CD4-positive, alpha-beta T cell (primary cell): ENCODE measurements around the gene SEMA5A. TPM values are rescaled to one million over a fixed set of nuclear protein-coding genes. Genes with fewer than 3 reads are reported as not detected.

Experiments
- ATAC-seq: fragments of 200-7000 bp; cut with Tn5 transposase; one replicate; pipeline ENCODE4 v1.10.0; 2022; ENCODE audit warnings: mild to moderate bottlenecking; ENCODE audit not compliant: poor library complexity
- CTCF ChIA-PET: fragments of 350-600 bp; sonication (Branson Sonifier 250); formaldehyde crosslinking; loops from one replicate; lab custom pipeline; 2021; ENCODE audit warnings: antibody characterized with exemption, inconsistent platforms; lab: Charles Lee
- POLR2A ChIA-PET: fragments of 350-600 bp; sonication (Branson Sonifier 250); formaldehyde crosslinking; loops from one replicate; lab custom pipeline; 2021; ENCODE audit warnings: antibody characterized with exemption, inconsistent platforms; lab: Charles Lee
- DNase-seq, 14 experiments: peaks; one replicate each; pipeline ENCODE4 v3.0.0-alpha.2; 2013 to 2020; ENCODE audit warnings: mixed read lengths in 2 of 14
- H3K27ac ChIP-seq, 2 donors: one replicate each; pipeline versions ENCODE4 v1.5.1 to v1.7.0; 2013; ENCODE audit warnings: low read length in 2 of 2, low read depth in 1 of 2, mild to moderate bottlenecking in 1 of 2
- H3K27me3 ChIP-seq, 2 experiments: 1 replicate in 1 of 2; 2 replicates in 1 of 2; pipeline versions ENCODE4 v1.6.1 to v1.7.0; 2013; ENCODE audit warnings: low read length in 2 of 2, control low read depth in 1 of 2, mild to moderate bottlenecking in 1 of 2, moderate library complexity in 1 of 2; ENCODE audit not compliant: insufficient read depth in 2 of 2, control insufficient read depth in 1 of 2
- H3K36me3 ChIP-seq: one replicate; pipeline ENCODE4 v1.6.1; 2013; ENCODE audit warnings: low read length, control low read depth; ENCODE audit not compliant: insufficient read depth
- H3K4me1 ChIP-seq: one replicate; pipeline ENCODE4 v1.6.1; 2013; ENCODE audit warnings: low read length, control low read depth; ENCODE audit not compliant: insufficient read depth
- H3K4me3 ChIP-seq: one replicate; pipeline ENCODE4 v1.5.1; 2013; ENCODE audit warnings: mild to moderate bottlenecking, low read length, moderate library complexity
- H3K9me3 ChIP-seq, 2 experiments: 1 replicate in 1 of 2; 2 replicates in 1 of 2; pipeline versions ENCODE4 v1.6.1 to v1.7.0; 2013; ENCODE audit warnings: low read length in 2 of 2, mild to moderate bottlenecking in 2 of 2, control low read depth in 1 of 2, moderate library complexity in 1 of 2; ENCODE audit not compliant: control insufficient read depth in 1 of 2, insufficient read depth in 1 of 2
- H3K27ac Mint-ChIP-seq: one replicate; pipeline ENCODE4 v1.8.0; 2020; ENCODE audit warnings: mixed read lengths
- H3K27me3 Mint-ChIP-seq: one replicate; pipeline ENCODE4 v1.8.0; 2021; ENCODE audit warnings: mixed read lengths
- H3K36me3 Mint-ChIP-seq: one replicate; pipeline ENCODE4 v1.8.0; 2021; ENCODE audit warnings: low read depth, mixed read lengths
- H3K4me1 Mint-ChIP-seq: one replicate; pipeline ENCODE4 v1.8.0; 2021; ENCODE audit warnings: low read depth, mixed read lengths
- H3K4me3 Mint-ChIP-seq: one replicate; pipeline ENCODE4 v1.8.0; 2020; ENCODE audit warnings: mild to moderate bottlenecking, mixed read lengths
- H3K9me3 Mint-ChIP-seq: one replicate; pipeline ENCODE4 v1.8.0; 2020; ENCODE audit warnings: mixed read lengths
- intact Hi-C, 2 experiments: fragments of 100-400 bp; cut with DNase I in 1 of 2; cut with micrococcal nuclease in 1 of 2; formaldehyde crosslinking; loops; one replicate each; pipeline versions ENCODE4 v1.15.1 to v1.9.0; 2023 to 2025; cut with DNase I, micrococcal nuclease
- total RNA-seq, 174 experiments: library from RNA in 2 of 174; stranded (reverse) in 2 of 174; gene quantifications; one replicate each; pipeline ENCODE4 v1.2.3 and lab custom pipeline; 2021 to 2026
- TF ChIP-seq, protein P1 (sequence below): fragments of 200-600 bp; IDR thresholded peaks from one replicate; pipeline ENCODE4 v1.8.0; 2022; ENCODE audit warnings: antibody characterized with exemption, mild to moderate bottlenecking

Gene SEMA5A
- total RNA-seq, 2 experiments from 2014 or later: 2.0 to 2.9 TPM

DNA sequence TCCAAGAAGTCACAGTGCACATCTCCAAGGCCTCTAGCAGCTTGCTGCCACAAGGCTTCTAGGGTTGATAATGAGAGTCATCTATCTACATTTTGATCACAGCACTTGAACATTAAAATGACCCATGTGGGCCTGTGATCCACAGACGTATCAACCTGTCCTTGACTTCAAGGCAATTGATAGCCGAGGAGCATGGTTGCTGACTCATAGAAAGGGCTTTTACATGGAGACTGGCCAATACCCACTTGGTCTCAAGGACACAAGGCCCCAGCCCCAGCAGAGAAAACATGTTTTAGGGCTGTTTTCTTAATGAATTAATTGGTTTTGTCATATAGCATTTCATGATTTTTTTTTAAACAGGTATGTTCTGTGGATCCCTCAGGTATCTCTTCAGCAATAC, 314.0 kb downstream of the SEMA5A start:
- no peaks in the 10 kb centered on the region for H3K4me1 Mint-ChIP-seq
- ATAC-seq (no peak), DNase-seq (no peak)
- no peak overlapping the region for H3K27ac Mint-ChIP-seq
- H3K4me1 ChIP-seq: no peaks in the 10 kb centered on the region
- H3K36me3 Mint-ChIP-seq: no peaks in the 10 kb centered on the region
- peaks cover 6% of the 10 kb centered on the region for H3K9me3 Mint-ChIP-seq
- H3K9me3 ChIP-seq: peaks cover 0 to 3% of the 10 kb centered on the region in 2 experiments
- H3K4me3 ChIP-seq: no peak overlapping the region
- H3K27me3 Mint-ChIP-seq: no peaks in the 10 kb centered on the region
- ChIA-PET POLR2A (no interaction called here), CTCF (no interaction called here)
- intact Hi-C loops: no loop called here
- H3K36me3 ChIP-seq: no peaks in the 10 kb centered on the region
- TF ChIP-seq, protein P1, sequence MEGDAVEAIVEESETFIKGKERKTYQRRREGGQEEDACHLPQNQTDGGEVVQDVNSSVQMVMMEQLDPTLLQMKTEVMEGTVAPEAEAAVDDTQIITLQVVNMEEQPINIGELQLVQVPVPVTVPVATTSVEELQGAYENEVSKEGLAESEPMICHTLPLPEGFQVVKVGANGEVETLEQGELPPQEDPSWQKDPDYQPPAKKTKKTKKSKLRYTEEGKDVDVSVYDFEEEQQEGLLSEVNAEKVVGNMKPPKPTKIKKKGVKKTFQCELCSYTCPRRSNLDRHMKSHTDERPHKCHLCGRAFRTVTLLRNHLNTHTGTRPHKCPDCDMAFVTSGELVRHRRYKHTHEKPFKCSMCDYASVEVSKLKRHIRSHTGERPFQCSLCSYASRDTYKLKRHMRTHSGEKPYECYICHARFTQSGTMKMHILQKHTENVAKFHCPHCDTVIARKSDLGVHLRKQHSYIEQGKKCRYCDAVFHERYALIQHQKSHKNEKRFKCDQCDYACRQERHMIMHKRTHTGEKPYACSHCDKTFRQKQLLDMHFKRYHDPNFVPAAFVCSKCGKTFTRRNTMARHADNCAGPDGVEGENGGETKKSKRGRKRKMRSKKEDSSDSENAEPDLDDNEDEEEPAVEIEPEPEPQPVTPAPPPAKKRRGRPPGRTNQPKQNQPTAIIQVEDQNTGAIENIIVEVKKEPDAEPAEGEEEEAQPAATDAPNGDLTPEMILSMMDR: no peak
- H3K27me3 ChIP-seq: no peaks in the 10 kb centered on the region
- no peak overlapping the region for H3K4me3 Mint-ChIP-seq
- H3K27ac ChIP-seq: no peak overlapping the region

DNA sequence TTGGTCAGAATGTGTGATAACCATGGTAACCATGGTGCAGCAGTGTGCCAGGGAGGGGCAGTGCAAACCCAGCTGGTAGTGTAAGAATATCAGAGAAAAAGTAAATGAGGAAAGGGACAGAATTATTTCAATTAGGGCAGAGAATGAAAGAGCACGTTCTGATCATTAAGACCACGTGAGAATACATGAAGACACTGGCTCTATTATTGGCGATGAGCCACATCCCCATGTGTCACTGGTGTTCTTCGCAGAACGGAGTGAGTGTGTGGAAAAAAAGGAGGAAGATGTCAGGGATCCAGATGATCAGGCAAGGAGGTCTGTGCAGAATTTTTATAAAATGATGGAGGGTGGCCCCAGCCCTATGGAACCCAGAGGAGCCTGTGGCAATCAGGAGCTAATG, 315.5 kb downstream of the SEMA5A start:
- peaks cover 6% of the 10 kb centered on the region for H3K9me3 Mint-ChIP-seq
- POLR2A ChIA-PET: no interaction called here
- Histone ChIP-seq H3K36me3 (no peaks in the 10 kb centered on the region), H3K4me3 (no peak overlapping the region), H3K9me3 (peaks cover 0 to 3% of the 10 kb centered on the region in 2 experiments), H3K4me1 (no peaks in the 10 kb centered on the region), H3K27me3 (no peaks in the 10 kb centered on the region), H3K27ac (no peak overlapping the region)
- ATAC-seq (no peak), DNase-seq (no peak)
- TF ChIP-seq, protein P1: no peak
- H3K4me1 Mint-ChIP-seq: no peaks in the 10 kb centered on the region
- H3K27ac Mint-ChIP-seq: no peak overlapping the region
- no peak overlapping the region for H3K4me3 Mint-ChIP-seq
- H3K36me3 Mint-ChIP-seq: no peaks in the 10 kb centered on the region
- no peaks in the 10 kb centered on the region for H3K27me3 Mint-ChIP-seq
- CTCF ChIA-PET: no interaction called here
- intact Hi-C loops: no loop called here

GRCh38 chr5:9226016-9226536, 319.8 kb downstream of the SEMA5A start:
- H3K36me3 Mint-ChIP-seq: no peaks in the 10 kb centered on the region
- CTCF ChIA-PET: no interaction called here
- peaks cover 6% of the 10 kb centered on the region for H3K9me3 Mint-ChIP-seq
- H3K27ac Mint-ChIP-seq: no peak overlapping the region
- H3K4me3 Mint-ChIP-seq: no peak overlapping the region
- Histone ChIP-seq H3K36me3 (no peaks in the 10 kb centered on the region), H3K4me1 (no peaks in the 10 kb centered on the region), H3K27me3 (no peaks in the 10 kb centered on the region), H3K4me3 (no peak overlapping the region), H3K9me3 (peaks cover 0 to 7% of the 10 kb centered on the region in 2 experiments), H3K27ac (no peak overlapping the region)
- intact Hi-C loops: no loop called here
- POLR2A ChIA-PET: no interaction called here
- H3K27me3 Mint-ChIP-seq: no peaks in the 10 kb centered on the region
- ATAC-seq (no peak), DNase-seq (no peak)
- H3K4me1 Mint-ChIP-seq: no peaks in the 10 kb centered on the region
- TF ChIP-seq, protein P1: no peak
